Measurements from ENCODE around the gene ERF. TPM values are rescaled to one million over a fixed set of nuclear protein-coding genes. Genes with fewer than 3 reads are reported as not detected.

The ERF gene
- total RNA-seq, 1 donor from 2014 or later: 43.1 TPM

DNA sequence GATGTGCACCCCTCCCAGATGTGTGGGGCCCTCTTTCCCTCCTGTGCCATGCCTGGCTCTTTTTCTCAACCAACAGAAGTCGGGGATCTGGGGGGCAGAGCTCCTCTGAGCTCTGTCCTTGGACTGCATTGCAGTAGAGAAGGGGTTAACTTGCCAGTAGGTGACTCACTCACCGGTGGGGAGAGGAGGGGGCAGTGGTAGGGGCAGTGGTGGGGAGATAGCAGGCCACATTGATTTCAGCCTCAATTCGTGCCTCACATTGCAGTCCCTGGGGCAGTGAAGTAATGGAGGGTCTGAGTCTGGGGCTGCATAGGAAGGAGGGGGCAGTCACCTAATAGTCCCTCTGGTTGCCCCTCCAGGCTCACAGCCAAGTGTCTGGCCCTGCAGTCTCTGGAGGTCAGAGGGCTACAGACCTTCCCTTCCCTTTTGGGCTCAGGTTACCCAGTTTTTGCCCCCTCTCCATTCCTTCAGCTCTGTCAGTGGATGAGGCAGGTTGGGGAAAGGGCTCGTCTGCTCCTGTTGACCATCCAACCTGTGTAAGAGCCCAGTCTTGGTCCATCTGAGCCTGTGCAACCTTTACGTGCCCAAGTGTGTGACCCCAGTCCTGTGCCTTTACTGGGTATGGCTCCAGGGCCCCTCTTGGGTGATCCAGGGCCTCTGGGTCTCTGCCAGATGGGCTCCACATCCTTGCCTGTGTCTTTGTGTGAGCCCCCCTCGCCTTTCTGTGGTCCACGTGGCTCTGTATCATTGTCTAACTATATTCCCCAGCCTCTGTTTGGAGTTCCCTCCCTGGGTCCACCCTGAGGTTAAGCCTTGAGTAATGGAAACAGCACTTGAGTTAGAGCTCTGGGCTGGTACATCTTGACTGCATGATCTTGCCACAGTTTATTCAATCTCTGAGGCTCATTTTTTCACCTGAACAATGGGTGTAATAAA lies 27.2 kb upstream of the ERF start:
- peak overlapping the region; percentile 87 for H3K4me2 ChIP-seq
- H3K4me1 Mint-ChIP-seq: peaks cover 50% of the 10 kb centered on the region
- H3K9me3 Mint-ChIP-seq: no peaks in the 10 kb centered on the region
- peaks cover 35% of the 10 kb centered on the region for H3K79me2 ChIP-seq (ENCODE audit: low read depth)
- no peak overlapping the region for H2AFZ ChIP-seq (replicated peaks)
- peak overlapping the region; percentile 81 for H3K4me3 Mint-ChIP-seq
- H3K9ac ChIP-seq: no peak overlapping the region
- DNase-seq (ENCODE audit: low spot score): peak; percentile 52
- peaks cover 32% of the 10 kb centered on the region for H4K20me1 ChIP-seq (ENCODE audit: low read depth)
- H3K9me3 ChIP-seq (ENCODE audit: low read depth): no peaks in the 10 kb centered on the region
- no peak for TF ChIP-seq CTCF (IDR thresholded peaks at IDR 0.05)
- no peak for TF ChIP-seq EZH2phosphoT487 (IDR thresholded peaks at IDR 0.05)
- TF ChIP-seq EZH2 (IDR thresholded peaks at IDR 0.05): no peak
- H3K27me3 Mint-ChIP-seq (ENCODE audit: insufficient read depth, low read depth): peaks cover 16% of the 10 kb centered on the region
- no peaks in the 10 kb centered on the region for H3K36me3 ChIP-seq
- H3K4me3 ChIP-seq: peak overlapping the region; percentile 91
- no peaks in the 10 kb centered on the region for H3K27me3 ChIP-seq
- peaks cover 2% of the 10 kb centered on the region for H3K36me3 Mint-ChIP-seq
- peak overlapping the region; percentile 81 for H3K27ac Mint-ChIP-seq
- peaks cover 47% of the 10 kb centered on the region for H3K4me1 ChIP-seq
- H3F3A ChIP-seq (ENCODE audit: low read depth): peaks cover 56% of the 10 kb centered on the region
- peak overlapping the region; percentile 55 for H3K27ac ChIP-seq

- Mint-ChIP-seq H3K27me3 (ENCODE audit: insufficient read depth, low read depth) (peaks cover 16% of the 10 kb centered on the region), H3K27ac (peak overlapping the region; percentile 78), H3K4me3 (peak overlapping the region; percentile 85), H3K9me3 (no peaks in the 10 kb centered on the region), H3K36me3 (peaks cover 2% of the 10 kb centered on the region), H3K4me1 (peaks cover 49% of the 10 kb centered on the region)
- Histone ChIP-seq H3K27me3 (no peaks in the 10 kb centered on the region), H4K20me1 (ENCODE audit: low read depth) (peaks cover 26% of the 10 kb centered on the region), H3K4me2 (peak overlapping the region; percentile 87), H3K4me3 (peak overlapping the region; percentile 91), H2AFZ (replicated peaks) (no peak overlapping the region), H3F3A (ENCODE audit: low read depth) (peaks cover 56% of the 10 kb centered on the region), H3K27ac (peak overlapping the region; percentile 55), H3K9ac (no peak overlapping the region), H3K79me2 (ENCODE audit: low read depth) (peaks cover 27% of the 10 kb centered on the region), H3K9me3 (ENCODE audit: low read depth) (no peaks in the 10 kb centered on the region), H3K4me1 (peaks cover 47% of the 10 kb centered on the region), H3K36me3 (no peaks in the 10 kb centered on the region)
- no peak for TF ChIP-seq EZH2phosphoT487 (IDR thresholded peaks at IDR 0.05)
- TF ChIP-seq CTCF (IDR thresholded peaks at IDR 0.05): no peak
- TF ChIP-seq EZH2 (IDR thresholded peaks at IDR 0.05): no peak
- DNase-seq (ENCODE audit: low spot score): peak; percentile 58
Measured at GRCh38 chr19:42281146-42281826, 26.4 kb upstream of the ERF start.

DNA sequence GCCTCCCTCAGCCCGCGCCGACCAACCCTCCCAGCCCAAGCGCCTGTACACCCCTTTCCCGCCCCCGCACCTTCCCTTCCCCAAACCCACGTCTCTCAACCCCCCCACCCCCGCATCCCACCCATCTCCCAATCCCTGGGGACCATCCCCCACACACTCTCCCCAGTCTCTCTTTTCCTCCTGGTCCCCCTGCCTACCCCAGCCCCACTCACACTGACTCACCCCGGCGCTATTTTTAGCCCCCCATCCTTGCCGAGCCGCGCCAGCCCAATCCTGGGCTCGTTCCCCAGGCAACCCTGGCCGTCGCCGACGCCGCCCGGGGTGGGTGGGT lies 25.9 kb upstream of the ERF start:
- Mint-ChIP-seq H3K36me3 (peaks cover 3% of the 10 kb centered on the region), H3K27ac (no peak overlapping the region), H3K27me3 (ENCODE audit: insufficient read depth, low read depth) (peaks cover 14% of the 10 kb centered on the region), H3K4me1 (peaks cover 44% of the 10 kb centered on the region), H3K4me3 (peak overlapping the region; percentile 67), H3K9me3 (no peaks in the 10 kb centered on the region)
- H3K4me1 ChIP-seq: peaks cover 45% of the 10 kb centered on the region
- peaks cover 21% of the 10 kb centered on the region for H4K20me1 ChIP-seq (ENCODE audit: low read depth)
- DNase-seq (ENCODE audit: low spot score): peak; percentile 51
- no peaks in the 10 kb centered on the region for H3K36me3 ChIP-seq
- peaks cover 22% of the 10 kb centered on the region for H3K79me2 ChIP-seq (ENCODE audit: low read depth)
- H3K9me3 ChIP-seq (ENCODE audit: low read depth): no peaks in the 10 kb centered on the region
- peak overlapping the region; percentile 55 for H3K27ac ChIP-seq
- H3F3A ChIP-seq (ENCODE audit: low read depth): peaks cover 56% of the 10 kb centered on the region
- peak overlapping the region; percentile 67 for H2AFZ ChIP-seq (replicated peaks)
- no peak for TF ChIP-seq CTCF (IDR thresholded peaks at IDR 0.05)
- TF ChIP-seq EZH2phosphoT487 (IDR thresholded peaks at IDR 0.05): no peak
- TF ChIP-seq EZH2 (IDR thresholded peaks at IDR 0.05): no peak
- H3K4me2 ChIP-seq: peak overlapping the region; percentile 87
- H3K9ac ChIP-seq: no peak overlapping the region
- no peaks in the 10 kb centered on the region for H3K27me3 ChIP-seq
- peak overlapping the region; percentile 91 for H3K4me3 ChIP-seq
